ENCODE data around the gene PRR36. TPM values are rescaled to one million over a fixed set of nuclear protein-coding genes. Genes with fewer than 3 reads are reported as not detected.

The PRR36 gene
- total RNA-seq, 4 donors from 2014 or later = 0.35 to 0.85 TPM; not detected in 2

GRCh38 chr19:7911508-7912143, 37.4 kb upstream of the PRR36 start:
- DNase-seq = no peak
- Histone ChIP-seq H3K4me1 (peaks cover 0 to 11% of the 10 kb centered on the region in 2 donors), H3K36me3 (no peaks in the 10 kb centered on the region), H3K27me3 (peaks cover 5 to 6% of the 10 kb centered on the region in 2 donors), H3K9me3 (no peaks in the 10 kb centered on the region), H3K27ac (no peak overlapping the region), H3K4me3 (no peak overlapping the region)
- intact Hi-C loops (cut with DNase I; ENCODE audit: low total_unique reads) = no loop called here
- TF ChIP-seq POLR2A (IDR thresholded peaks at IDR 0.05) = no peak
- no peak for TF ChIP-seq CTCF (IDR thresholded peaks at IDR 0.05)

- intact Hi-C loops (cut with DNase I; ENCODE audit: low total_unique reads) = no loop called here
Measured at GRCh38 chr19:7910321-7911161, 36.4 kb upstream of the PRR36 start.

GRCh38 chr19:7909471-7910067, 35.4 kb upstream of the PRR36 start:
- Histone ChIP-seq H3K27ac (no peak overlapping the region), H3K27me3 (no peaks in the 10 kb centered on the region), H3K4me3 (no peak overlapping the region), H3K36me3 (no peaks in the 10 kb centered on the region), H3K9me3 (no peaks in the 10 kb centered on the region), H3K4me1 (peaks cover 9 to 10% of the 10 kb centered on the region in 2 donors)
- intact Hi-C loops (cut with DNase I; ENCODE audit: low total_unique reads) = no loop called here
- TF ChIP-seq CTCF (IDR thresholded peaks at IDR 0.05) = no peak
- no peak for TF ChIP-seq POLR2A (IDR thresholded peaks at IDR 0.05)
- DNase-seq = peak in 1 of 2 donors; percentile 9

More at GRCh38 chr19:7910321-7911161, 36.4 kb upstream of the PRR36 start:
- Histone ChIP-seq H3K4me1 (peaks cover under 1% of the 10 kb centered on the region in 2 donors), H3K27ac (no peak overlapping the region), H3K36me3 (no peaks in the 10 kb centered on the region), H3K9me3 (no peaks in the 10 kb centered on the region), H3K4me3 (no peak overlapping the region), H3K27me3 (peaks cover 0 to under 1% of the 10 kb centered on the region in 2 donors)
- TF ChIP-seq POLR2A (IDR thresholded peaks at IDR 0.05) (no peak), CTCF (IDR thresholded peaks at IDR 0.05) (no peak)
- peak in 1 of 2 donors; percentile 17 for DNase-seq

- TF ChIP-seq POLR2A (IDR thresholded peaks at IDR 0.05) (no peak), CTCF (IDR thresholded peaks at IDR 0.05) (no peak)
- Histone ChIP-seq H3K36me3 (no peaks in the 10 kb centered on the region), H3K9me3 (no peaks in the 10 kb centered on the region), H3K27me3 (no peaks in the 10 kb centered on the region), H3K4me3 (no peak overlapping the region), H3K4me1 (peaks cover 10% of the 10 kb centered on the region in 2 donors), H3K27ac (no peak overlapping the region)
- DNase-seq = peak in 1 of 2 donors; percentile 12
- intact Hi-C loops (cut with DNase I; ENCODE audit: low total_unique reads) = no loop called here
Measured at GRCh38 chr19:7908742-7909461, 34.7 kb upstream of the PRR36 start.

Data from uterus (tissue), 4 donors.